Activated T-cell treated with anti-CD3 and anti-CD28 coated beads, Interleukin-2, amount 50 U/mL, for 48 hours (primary cell): ENCODE results near the gene VDR.

Experiments used
- DNase-seq, 2 experiments: peaks; one replicate each; pipeline ENCODE4 v3.0.0-alpha.2; 2020

VDR gene

DNA sequence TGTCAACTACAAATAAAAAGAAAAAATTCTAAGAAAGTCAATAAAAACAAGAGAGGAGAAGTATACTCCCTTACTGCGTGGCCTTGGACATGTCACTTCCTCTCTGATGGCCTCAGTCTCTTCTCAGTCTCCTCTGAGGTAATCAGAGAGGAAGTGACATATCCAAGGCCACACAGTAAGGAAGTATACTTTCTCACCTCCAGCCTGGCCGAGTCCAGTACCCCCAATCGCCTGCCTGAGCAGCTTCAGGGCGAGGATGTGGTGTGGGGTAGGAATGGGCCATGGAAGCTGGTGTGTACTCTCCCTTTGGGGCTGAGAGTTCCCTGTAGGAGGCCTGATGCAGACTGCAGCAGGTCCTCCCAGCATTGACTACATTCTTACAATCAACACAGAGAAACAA is 15.8 kb downstream of the VDR start:
- DNase-seq = peak in 1 of 2 experiments; percentile 46

DNA sequence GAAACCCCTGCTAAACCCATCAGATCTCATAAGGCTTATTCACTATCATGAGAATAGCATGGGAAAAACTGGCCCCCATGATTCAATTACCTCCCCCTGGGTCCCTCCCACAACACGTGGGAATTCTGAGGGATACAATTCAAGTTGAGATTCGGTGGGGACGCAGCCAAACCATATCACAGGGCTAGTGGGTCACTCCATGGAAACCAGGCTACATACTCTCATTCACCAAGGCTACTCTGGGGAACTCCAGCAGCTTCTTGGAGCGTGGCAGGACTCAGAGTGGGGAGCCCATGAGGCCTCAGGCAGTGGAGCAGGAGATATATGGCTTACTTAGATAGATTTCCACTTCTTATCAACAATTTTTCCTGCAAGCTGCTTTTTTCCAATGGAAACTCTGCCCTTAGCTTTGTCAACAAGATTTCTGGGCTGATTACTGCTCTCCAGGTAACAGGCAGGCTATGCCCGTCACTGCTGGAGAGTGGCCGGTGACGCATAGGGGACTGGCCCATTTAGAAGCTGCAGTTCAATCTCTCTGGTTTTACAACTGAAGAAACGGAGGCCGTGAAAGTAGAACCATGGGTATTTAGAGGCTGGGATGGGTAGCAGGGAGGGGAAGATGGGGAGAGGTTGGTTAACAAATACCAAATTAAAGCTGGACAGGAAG is 16.5 kb downstream of the VDR start:
- no peak for DNase-seq

DNA sequence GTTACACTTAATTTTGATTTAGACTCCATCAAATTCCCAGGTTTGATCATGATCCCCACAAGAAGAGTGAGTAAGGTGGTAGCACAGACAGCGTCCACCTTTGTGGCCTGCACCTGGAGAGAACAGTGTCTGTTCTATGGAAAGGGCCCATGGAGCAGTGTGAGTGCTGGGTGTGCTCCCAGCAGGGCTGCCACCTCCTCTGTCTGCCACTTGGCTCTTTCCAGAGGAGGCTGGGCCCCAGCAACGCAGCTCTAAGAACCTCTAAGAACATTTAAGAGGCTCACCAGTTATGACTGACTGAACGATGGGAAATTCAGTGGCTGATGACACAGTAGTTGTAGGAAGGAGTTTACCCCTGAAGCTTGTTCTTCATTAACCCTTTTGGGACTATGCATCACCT is 17.3 kb downstream of the VDR start:
- DNase-seq = peak in 1 of 2 experiments; percentile 48

DNA sequence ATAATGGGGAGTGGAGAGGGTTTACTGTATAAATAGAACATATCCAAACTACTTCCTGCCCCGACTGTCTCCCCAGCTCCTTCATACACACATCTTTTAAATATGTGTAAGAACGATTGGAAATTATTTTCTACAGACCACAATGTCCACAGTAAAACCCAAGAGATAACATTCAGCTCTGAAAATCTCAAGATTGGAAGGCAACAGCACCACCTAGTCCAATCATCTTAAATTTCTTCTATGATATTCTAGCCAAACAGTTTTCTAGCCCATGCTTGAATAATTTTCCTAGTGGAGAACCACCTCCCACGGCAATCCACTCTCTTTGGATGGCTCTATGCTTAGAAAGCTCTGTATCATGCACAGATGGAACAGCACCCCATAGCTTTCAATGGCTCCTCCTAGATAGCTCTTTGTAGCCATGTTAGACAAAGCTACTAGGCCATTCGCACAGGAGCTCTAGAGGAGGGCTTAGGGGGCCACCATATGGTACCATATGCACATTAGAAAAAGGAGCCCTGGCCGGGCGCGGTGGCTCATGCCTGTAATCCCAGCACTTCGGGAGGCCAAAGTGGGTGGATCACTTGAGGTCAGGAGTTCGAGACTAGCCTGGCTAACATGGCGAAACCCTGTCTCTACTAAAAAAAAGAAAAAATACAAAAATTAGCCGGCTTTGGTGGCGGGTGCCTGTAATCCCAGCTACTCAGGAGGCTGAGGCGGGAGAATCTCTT is 18.1 kb downstream of the VDR start:
- no peak for DNase-seq

DNA sequence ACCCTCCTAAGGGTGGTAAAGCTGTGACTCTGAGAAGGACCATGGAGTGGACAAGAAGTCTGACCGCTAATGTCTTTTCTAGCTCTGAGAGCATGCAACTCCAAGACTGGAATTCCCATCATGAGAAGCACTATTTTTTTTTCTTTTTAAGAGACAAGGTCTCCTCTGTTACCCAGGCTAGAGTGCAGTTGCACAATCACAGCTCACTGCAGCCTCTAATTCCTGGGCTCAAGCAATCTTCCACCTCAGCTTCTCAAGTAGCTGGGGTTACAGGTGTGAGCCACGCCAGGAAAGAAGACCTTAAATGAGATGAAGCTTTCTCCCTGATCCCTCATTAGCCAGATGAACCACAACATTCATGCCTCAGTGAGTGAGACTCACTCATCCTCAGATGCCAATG is 19.2 kb downstream of the VDR start:
- DNase-seq = no peak

DNA sequence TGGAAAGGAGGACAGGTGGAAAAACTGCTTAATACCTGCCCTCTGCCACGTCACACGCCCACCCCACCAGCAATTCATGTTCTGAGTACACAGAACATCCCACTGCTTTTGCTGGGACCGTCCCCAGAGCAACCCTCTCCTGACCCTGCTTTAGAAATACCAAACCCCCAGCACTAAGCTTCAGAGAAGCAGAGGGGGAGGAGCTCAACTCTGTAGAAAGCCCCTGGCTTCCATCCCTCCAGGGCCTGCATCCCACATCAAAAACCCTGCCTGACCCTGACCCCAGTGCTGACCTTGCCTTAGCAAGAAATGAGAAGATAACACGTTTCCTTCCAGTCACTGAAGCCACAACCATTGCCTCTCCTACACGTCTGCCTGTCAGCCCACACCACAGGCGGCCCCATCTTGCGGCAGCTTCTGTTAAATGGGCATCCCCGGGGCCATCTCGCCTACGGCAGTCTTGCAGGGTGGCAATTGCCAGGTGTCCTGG is 19.7 kb downstream of the VDR start:
- DNase-seq = peak; percentile 89 to 90

DNA sequence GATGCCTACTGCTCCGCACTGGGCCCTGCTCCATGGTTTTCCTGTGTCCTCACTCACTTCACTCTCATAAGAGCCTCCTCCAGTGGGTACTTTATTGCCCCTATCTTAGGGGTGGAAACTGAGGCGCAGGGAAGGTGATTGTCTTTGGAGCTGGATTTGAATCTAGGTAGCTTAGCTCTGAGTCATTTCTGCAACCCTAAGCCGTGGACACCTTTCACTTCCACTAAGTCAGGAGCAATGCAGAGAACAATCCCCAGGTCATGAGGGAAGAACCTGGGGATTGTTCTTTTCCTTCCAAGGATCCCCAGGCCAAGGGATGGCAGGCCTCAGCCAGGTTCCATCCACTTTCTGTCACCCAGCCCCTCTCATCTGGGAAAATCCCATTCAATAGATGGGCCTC is 20.3 kb downstream of the VDR start:
- peak; percentile 46 to 47 for DNase-seq

DNA sequence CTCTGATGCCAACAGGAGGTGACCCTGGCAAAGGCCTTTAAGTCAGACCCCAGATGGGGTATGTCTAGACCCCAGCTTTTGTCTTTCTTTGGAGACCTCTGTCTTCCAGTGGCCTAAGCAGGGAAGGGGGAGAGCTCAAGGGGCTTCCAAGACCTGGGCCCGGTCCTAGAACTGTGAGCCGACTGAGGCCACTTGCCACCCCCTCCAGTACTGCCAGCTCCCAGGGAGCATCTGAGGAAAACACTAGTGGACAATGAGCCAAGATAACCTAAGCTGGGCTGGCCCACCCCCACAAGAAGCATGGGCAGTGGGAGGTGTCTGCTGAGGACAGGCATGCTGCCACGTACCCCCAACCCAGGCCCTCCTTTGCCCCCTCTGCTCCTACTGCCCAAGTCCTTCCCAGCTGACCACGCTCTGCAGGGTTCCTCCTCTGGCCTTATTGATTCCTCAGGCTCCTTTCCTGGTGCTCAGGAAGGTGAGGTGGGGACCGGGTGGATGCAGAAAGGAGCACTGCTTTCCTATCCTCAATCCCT is 21.1 kb downstream of the VDR start:
- no peak for DNase-seq

DNA sequence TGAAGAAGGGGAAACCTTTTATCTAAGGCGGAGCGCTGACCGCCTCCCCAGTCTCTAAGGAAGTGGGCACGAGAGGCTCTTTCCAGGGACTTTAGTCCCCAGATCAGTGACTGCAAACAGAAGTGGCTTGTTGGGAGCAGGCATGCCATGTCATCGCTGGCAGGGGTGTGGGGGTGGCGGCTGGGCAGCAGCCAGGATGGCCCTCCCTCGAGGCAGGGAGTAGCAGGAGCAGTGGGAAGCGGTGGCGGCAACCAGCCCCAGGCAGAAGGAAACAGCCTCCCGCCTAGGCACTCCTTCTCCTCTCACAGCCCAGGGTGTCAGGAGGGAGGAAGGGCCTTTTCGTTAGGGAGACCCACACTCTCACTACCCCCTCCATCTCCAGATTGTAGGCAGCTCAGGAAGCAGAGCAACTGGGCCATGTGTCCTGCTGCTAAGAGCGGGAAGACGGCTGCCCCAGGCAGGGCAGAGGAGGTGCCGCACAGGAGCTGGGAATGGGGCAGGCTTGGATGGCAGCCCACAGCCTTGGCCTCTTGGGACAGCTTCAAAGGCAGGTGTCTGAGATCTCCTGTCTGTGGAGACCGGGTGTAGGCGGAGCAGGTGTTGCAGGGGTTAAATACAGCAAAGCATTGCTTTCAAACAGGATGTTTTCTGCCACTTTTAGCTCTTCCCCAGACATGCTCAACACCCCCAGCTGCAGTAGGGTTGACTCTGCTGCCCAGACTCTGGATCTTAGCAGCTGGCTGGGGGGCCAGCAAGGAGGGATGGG is 21.8 kb downstream of the VDR start:
- peak; percentile 63 to 64 for DNase-seq

DNA sequence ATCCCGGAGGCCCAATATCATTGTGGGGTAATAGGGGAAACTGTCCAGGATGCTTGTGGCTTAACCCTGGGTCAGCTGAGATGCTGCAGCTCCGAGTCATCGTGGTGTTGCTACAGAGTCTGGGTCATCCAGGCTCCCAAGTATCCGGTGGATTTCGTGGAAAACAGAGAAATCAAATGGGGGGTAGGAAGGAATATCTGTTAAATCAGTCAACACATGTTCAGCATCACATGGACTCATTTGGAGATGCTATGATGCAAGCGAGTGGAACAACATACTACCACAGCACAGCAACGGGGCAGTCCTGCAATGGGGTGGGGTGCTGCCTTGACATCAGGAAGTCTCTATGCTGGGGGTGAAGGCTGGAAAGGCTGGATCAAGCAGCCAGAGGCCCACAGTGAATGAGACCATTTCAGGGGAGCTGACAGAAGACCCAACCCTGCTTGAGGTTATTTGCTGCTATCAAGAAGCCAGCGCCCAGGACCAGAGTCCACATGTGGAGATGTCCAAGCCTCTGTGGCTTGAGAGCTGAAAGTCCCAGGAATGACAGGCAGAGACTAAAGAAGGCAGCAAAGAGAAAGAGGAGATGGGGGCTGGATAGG is 22.9 kb downstream of the VDR start:
- peak in 1 of 2 experiments; percentile 45 for DNase-seq

DNA sequence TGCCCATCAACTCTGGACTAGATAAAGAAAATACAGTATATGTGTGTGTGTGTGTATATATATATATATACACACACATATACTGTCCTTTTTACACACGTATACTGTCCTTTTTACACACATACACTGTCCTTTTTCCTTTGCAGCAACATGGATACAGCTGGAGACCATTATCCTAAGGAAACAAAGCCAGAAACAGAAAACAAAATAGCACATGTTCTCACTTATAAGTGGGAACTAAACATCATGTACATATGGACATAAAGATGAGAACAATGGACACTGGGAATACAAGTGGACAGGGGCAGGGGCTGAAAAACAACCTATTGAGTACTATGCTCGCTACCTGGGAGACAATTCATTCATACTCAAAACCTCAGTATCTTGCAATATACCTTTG is 23.7 kb downstream of the VDR start:
- DNase-seq = no peak

DNA sequence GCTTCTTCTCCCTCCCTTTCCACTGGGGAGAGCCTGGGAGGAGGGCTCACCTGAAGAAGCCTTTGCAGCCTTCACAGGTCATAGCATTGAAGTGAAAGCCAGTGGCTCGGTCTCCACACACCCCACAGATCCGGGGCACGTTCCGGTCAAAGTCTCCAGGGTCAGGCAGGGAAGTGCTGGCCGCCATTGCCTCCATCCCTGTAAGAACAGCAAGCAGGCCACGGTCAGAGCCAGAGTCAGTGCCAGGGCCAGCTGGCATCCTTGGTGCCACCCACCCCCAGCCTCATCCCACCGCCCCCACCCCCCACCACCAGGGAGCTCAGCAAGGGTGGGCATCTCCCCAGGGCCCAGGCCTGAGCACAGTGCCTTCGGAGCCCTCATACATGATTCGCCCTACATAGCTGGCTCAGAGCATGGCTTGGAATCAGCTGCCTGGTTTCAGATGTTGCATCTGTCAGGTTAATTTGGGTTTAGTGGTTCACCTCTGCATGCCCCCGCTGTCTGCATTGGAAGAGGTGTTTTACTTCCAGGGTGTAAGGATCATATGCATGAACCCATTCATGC is 25.8 kb downstream of the VDR start:
- DNase-seq = no peak

DNA sequence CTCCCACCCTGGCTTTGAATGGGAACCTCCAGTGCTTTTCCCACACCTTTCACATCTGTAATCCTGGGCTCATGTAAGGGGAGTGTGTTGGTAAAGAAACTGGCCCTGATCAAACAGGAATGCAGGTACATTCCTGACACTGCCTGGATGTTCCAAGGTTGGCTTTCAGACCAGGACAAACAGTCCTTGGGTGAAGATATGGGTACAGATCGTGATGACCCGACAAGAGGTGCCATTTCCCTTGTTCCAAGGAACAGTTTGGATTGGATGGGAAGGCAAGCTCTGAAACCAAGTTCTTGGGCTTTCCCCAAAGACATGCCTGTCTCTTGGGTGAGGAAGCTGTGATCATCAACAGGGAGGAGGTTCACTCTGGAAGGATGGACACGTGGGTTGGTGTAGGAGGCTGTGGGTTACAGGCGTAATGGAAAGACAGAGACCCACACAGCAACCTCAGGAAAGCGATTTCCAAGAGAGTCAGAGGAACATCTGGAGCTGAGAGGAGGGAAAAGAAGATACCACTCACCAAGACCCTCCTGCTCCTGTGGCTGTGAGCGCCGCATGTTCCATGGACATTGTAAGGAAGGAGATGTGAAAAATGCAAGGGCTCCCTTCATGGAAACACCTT is 26.4 kb downstream of the VDR start:
- no peak for DNase-seq

DNA sequence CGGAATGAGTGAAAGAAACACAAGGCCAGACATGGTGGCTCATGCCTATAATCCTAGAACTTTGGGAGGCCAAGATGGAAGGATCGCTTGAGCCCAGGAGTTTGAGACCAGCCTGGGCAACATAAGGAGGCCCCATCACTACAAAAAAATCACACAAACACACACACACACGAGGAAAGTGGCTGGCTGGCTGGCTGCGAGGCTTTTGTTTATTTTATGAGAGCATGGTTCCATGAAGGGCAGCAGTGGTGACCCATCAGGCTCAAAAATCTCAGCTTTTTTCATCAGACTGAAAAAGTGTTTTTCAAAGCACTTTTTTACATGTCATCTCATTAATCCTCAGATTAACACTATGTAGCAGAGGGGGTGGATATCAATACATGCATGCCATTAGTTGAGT is 27.7 kb downstream of the VDR start:
- DNase-seq = no peak

DNA sequence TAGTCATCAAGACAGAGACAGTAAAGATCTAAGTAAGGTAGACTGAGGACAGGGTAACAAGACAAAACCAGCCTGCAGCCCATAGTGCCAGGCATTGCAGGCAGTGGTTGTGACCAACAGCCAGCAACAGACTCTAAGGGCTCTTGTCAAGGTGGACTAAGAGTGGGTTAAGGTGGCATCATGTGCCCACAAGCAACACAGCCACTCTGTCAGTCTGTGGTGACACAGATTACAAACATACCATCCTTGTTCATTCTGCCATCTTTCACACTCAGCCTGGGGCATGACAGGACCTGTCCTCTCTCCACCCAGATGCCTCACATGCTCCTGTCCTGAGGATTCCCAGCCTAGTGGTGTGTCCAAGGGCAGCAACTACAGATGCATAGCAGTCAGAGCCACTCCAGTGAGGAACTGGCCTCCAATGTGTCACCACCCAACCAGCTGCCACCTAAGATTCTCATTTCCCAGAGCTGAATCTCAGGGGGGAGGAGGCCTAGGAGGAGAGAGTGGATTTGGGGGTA is 28.3 kb downstream of the VDR start:
- no peak for DNase-seq

DNA sequence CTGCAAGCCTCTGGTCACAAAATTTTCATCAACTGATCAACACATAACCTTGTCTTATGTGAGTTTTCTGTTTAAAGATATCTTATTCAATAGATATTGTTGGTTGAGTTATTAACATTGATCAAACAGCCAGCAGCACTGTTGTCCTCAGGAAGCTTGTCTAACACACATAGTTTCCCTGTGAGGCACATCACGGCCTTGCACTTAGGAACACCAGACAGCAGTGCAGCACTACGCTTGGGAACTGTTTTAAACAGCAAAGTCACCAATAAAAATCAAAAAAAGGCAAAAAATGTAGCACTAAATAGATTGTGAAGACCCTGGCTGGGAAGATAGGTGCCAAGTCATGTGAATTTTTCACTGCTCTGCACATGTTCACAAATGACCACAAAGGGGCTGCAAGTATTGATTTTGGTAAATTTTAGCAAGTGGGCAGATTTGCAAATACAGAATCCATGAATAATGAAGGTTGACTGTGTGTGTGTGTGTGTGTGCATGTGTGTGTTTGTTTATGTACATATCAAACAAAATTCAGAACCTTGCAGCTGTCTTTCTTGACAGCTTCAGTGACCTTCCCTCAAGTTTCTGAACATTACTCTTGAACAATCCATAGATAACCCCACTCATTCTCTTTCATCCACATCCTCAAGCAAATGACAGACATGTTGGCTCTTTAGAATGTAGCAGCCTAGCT is 28.9 kb downstream of the VDR start:
- no peak for DNase-seq

DNA sequence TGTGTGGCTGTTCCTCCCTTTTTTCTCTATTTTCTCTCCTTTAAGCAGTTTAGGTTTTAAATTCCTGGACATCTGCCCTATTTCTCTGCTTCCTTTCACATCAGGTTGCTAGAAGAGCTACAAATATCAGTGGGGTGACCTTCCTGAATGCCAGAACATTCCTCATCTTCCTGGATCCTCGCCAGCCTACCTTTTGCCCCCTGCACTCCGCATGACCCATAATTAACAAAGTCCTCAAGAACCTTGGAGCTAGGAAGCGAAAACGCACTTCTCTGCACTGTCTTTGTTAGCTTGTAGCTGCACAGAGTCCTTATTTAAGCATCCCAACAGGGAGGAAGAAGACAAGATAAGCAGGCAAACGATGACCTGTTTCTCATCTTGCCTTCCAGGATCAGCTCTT is 30.5 kb downstream of the VDR start:
- no peak for DNase-seq

DNA sequence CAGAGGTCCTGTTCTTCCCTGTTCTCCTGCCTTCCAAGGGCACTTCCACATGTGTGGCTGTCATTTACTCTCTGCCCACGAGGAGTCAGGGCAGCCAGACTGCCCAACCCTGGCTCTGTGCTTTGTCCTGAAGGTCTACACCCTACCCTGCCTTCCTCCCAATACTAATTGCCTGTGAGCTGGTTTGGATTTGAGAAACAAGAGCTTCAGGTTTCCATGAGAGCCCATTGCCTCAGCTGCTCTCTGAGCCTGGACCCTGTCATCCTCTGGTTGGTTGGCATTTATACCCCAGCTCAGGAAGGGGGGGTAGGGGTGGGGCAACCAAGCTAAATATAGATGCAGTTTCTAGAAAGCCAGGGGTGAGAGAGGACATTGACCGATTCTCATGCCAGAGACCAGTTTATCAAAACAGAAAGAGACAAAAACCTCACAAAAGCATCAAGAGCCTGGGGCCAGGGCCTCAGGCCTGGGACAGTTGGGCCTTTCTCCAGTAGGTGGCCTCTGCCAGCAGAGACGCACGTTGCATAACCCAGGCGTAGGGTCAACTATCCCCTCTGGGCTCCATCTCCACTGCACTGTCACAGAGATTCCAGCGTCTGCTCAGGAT is 34.5 kb downstream of the VDR start:
- no peak for DNase-seq

DNA sequence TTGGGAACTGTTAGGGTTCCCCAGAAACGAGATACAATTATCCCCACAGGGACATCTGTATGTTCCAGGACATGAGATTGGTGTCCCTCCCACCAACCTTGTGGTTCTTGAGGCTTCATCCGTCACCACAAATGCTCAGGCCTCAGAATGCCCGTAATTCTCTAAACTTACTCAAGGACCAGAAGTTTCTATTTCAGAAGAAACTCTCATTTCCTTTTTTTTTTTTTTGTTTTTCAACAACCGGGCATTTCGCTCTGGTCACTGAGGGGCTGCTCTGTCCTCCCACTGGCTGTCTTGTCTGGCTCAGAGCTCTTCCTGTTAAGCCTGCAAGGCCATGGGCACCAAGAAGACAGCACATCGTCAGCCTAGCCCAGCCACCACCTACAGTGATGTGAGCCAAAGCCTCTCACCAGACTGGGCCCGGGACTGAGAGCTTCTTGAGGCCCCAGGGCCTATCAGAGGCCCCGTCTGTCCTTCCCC is 36.2 kb downstream of the VDR start:
- peak in 1 of 2 experiments; percentile 55 for DNase-seq

DNA sequence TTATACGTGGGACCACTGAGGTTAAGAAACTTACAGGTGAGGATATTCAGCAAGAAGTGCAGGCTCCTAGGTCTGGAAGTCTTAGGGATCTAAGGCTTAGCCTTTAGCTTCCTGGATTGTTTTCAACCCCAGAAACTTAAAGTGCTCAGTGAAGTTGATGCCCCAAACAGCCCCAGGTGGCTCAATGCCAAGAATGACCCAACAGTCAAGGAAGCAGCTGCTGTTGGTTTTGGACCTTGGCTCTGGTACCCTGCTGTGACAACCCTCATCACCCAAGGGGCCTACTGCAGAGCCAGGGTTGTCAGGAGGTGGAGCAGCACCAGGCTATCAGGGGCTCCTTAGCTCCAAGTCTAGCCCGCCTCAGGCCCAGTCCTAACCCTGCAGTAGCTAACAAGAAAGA is 36.8 kb downstream of the VDR start:
- peak in 1 of 2 experiments; percentile 48 for DNase-seq

DNA sequence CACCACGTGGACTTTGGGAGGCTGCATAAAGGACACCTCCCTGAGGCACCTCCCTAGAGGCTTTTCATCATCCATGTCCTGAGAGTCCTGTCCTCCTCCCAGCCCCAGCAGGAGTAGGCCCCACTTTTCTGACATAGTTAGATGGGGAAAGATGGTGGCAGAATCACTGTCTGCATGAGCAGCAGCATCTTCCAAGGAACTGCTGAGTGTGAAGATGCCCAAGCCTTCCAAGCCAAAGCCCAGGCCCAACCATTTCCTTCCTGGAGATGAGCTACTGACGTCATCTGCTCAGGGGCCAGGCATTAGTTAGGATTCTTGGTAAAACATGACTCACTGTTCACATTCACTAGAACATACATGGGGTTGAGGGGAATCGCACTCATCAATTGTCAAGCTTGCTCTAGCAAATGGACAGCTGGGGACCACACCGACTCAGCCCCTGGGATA is 37.3 kb downstream of the VDR start:
- peak; percentile 73 to 78 for DNase-seq
